HG03175 (cell line): ENCODE results near the gene SCD5.

Experiments
- ATAC-seq: cut with Tn5 transposase; IDR thresholded peaks from one replicate; pipeline ENCODE4 v1.9.1; 2021; ENCODE audit warnings: mild to moderate bottlenecking, moderate library complexity; ENCODE audit not compliant: unreplicated experiment

Gene SCD5

DNA sequence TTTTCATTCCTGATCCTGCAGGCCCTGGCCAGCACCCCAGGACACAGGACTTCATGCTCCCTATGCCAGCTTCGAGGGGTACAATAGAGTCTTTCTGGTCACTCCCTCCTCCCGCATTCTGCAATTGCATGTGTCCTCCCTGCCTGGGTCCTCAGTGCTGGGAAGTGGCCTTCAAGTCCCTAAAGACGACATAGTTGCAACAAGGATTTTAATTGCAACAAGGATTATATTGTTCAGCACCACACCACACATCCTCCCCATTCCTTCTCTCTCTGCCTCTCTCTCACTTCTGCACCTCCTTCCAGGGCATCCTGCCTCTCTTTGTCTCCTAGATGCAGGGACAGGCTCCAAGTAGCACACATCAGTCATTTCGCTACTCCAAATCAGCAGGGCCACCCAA is 25.5 kb downstream of the SCD5 start:
- ATAC-seq, result no peak

- ATAC-seq, result no peak
These were observed 28.0 kb downstream of the SCD5 start for GRCh38 chr4:82770607-82771006.

GRCh38 chr4:82765134-82765533 is 33.5 kb downstream of the SCD5 start:
- ATAC-seq, result no peak

DNA sequence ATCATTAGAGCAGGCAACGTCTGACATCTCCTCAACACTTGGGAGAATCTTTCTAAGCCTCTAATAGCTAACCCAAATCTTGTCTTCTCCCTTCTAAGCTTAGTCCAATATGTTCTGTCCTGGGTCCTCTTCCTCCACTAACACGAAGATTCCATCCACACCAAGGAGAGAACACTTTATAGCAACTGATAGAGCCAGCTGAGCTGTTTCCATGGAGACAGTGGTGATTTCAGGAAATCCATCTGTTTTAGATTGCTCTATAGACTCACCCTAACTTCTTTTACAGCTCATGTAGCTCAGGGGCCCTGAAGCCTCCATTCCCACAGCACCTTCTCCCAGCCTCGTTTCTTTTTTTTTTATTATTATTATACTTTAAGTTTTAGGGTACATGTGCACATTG is 37.4 kb downstream of the SCD5 start:
- no peak for ATAC-seq

- ATAC-seq, result no peak
These were observed 39.6 kb downstream of the SCD5 start for GRCh38 chr4:82758701-82759685.

DNA sequence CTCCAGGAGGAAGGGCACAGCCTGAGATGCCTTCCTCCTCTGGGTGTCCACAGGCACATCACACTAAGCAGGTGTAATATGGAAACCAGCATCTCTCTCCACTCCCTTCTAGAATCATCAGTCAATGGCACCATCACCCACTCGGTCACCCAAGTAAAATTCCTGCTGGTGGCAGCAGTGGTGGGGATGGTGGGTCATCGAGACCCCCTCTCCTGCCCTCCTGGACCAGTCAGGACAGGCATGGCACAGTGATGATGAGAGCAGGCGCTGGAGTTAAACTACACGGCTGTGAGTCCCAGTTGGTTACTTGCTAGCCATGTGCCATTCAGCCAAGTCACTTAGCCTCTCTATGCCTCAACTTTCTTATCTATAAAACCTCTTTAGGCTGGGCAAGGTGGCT is 42.5 kb downstream of the SCD5 start:
- no peak for ATAC-seq

DNA sequence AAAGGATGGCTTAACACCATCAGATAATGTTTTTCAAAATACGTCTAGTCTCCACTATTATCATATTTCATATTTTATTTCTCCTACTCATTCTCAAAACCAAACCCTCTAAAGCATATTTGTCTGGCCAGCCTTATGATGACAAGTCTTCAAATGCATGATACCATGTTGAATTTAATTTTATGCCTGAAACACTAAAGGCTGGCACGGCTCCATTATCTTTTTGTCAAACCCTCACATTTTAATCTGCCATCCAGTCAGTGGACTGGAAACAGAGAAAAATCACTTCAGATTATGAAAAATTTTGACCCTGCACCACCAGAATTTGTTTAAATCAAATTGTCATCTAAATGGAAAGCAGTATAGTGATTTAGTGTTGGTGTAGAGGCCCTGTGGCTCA is 42.9 kb downstream of the SCD5 start:
- ATAC-seq, result no peak

DNA sequence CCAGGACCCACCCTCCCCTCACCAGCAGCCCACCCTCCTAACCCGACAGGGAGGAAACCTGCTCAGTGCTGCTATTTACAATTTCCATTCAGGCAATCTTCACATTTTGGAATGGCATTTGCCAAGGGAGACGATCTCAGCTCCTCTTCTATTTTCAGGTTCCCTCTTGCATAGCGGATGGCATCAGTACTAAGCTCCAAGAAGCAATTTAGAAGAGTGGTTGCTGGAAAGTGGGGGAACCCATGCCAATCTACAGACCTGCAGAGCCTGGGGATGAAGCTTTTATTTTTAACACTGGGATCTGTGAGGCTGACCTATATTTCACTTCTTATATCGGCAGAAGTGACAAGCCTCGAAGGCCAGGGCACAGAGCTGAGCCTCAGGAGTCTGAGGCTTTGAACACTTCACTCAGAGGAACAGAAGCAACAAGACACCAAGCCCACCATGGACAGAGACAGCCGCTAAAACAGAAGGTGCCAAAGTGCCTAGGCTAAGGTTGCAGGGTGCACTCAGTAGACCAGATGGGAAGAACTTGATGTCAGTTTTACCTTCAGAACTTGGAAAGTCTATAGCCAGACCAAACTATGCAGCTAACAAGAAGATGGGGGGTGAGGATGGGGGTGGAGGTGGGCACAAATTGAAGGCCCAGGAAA is 44.0 kb downstream of the SCD5 start:
- ATAC-seq, result no peak

- ATAC-seq, result no peak
These were observed 44.7 kb downstream of the SCD5 start for GRCh38 chr4:82753725-82754410.

DNA sequence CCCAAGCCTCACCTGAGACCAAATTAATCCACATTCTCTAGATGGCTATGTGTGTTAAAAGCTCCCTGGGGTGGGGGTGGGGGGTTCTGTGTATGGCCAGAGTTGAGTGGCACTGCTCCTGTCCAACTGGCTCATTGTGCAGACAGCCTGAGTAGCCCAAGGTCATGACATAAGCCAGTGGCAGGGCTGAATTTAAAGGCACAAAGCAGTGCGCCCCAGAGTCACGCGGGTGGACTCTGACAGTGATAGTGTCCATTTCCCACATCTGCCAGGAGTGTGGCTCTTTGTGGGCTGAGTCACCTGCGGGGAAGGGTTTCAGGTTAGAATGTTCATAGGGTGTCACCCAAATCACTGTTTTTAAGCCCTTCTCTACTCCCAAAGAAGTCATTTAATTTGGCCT is 45.4 kb downstream of the SCD5 start:
- ATAC-seq, result no peak

GRCh38 chr4:82748810-82749470 is 49.7 kb downstream of the SCD5 start:
- ATAC-seq, result no peak

- ATAC-seq, result no peak
These were observed 50.7 kb downstream of the SCD5 start for GRCh38 chr4:82747686-82748575.

DNA sequence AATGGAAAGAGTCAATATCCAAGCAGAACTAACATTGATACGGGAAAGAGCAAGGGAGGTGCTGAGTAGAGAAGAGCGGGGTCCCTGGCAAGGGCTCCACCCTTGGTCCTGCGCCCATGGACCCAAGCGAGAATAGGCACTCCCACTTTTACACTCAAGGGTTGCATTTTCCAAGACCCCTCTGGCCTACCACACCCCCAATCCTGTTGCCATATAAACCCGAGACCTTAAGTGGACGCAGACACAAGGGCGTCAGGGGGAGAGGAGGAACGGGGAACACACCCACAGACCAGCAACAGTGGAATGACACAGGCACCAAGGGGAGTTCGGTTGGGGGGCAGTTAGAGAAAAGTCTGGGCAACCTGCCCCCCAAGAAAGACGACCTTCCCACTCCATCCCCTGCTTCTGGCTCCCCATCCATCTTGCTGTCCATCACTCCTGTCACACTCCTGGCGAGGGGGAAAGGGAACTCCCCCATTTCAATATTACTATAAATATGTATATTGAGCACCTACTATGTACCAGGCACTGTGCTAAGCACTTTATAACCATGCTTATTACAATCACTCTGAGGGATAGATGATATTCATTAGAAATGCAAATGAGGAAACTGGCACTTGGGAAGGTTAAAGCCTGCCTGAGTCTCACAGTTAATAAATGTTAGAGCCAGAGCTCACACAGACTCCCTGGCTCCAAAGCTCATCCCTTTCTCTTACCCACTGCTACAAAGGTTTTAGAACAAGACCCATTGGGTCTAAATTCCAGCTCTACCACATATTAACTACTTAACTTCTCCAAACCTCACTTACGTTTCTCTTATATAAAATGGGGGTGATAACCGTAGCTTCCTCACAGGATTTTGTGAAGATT is 51.7 kb downstream of the SCD5 start:
- ATAC-seq, result no peak

DNA sequence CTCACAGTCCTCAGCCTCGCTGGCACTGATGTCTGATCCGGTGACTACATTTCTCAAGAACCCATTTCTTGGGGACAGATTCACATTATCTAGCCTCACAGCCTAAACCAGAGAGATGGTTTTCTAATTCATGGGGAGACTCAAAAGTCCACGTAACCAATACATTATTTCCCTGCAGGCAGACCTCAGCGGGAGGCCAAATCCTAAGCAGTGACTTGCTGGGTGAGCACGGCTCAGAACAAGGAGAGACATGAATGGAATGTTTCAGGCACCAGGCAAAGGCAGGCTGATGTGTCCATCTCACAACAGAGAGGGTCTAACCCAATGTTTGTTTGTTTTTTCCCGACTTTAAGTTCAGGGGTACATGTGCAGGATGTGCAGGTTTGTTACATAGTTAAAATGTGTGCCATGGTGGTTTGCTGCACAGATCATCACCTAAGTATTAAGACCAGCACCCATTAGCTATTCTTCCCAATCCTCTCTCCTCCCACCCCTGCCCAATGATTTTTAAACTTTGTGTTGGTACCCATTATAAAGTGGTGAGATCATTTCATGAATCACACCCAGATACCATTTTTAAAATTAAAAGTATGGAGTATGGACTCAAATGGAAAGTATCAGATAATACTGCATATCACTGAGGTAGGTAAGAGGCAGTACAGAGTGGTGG is 53.3 kb downstream of the SCD5 start:
- no peak for ATAC-seq

DNA sequence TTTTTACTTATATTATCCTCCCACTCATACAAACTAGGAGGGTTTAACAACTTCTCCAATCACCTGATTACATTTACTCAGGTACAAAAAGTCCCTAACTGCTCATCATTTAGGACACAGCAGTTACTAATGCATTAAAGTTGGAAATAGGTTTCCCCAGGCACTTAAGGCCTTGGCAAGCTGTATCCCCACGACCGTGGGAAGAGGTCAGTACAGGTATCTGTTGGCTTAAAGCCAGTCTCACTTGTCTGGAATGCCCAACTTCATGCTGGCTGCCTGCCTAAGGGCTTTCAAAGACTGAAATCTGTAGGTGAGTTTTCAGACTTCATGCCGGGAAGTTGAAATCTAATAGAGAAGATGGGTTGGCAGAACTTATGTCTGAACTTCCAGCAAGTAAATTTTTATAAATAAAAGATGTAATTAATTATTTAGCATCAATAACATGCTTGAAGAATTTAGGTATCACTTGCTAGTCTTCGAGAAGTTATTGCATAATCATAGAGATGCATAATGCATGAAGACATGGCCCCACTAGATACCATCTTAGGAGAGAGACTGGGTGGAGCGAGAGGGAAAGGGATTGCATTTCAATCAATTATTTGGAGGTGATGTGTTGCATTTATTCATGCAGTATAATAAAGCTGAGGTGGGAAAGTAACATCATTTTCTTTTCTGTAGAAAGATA is 54.2 kb downstream of the SCD5 start:
- ATAC-seq, result no peak

GRCh38 chr4:82741188-82741587 is 57.4 kb downstream of the SCD5 start:
- ATAC-seq, result no peak

GRCh38 chr4:82739287-82740190 is 59.1 kb downstream of the SCD5 start:
- ATAC-seq, result peak; percentile 97
